Measurements from ENCODE around the gene MRPL9.
"Not testable (repeated sequence)": the region's sequence is repeated elsewhere in the genome, so short reads cannot be mapped to it uniquely, and the experiment has no call there.

Gene MRPL9

GRCh38 chr1:151800830-151801229, 37.5 kb upstream of the MRPL9 start:
- Mint-ChIP-seq H3K9me3 (no peaks in the 10 kb centered on the region), H3K4me1 (ENCODE audit: low read depth) (peaks cover 18% of the 10 kb centered on the region), H3K27me3 (peaks cover 48% of the 10 kb centered on the region), H3K27ac (no peak overlapping the region), H3K4me3 (no peak overlapping the region), H3K36me3 (ENCODE audit: low read depth) (peaks cover 10% of the 10 kb centered on the region)
- intact Hi-C loops (cut with micrococcal nuclease): no loop called here

DNA sequence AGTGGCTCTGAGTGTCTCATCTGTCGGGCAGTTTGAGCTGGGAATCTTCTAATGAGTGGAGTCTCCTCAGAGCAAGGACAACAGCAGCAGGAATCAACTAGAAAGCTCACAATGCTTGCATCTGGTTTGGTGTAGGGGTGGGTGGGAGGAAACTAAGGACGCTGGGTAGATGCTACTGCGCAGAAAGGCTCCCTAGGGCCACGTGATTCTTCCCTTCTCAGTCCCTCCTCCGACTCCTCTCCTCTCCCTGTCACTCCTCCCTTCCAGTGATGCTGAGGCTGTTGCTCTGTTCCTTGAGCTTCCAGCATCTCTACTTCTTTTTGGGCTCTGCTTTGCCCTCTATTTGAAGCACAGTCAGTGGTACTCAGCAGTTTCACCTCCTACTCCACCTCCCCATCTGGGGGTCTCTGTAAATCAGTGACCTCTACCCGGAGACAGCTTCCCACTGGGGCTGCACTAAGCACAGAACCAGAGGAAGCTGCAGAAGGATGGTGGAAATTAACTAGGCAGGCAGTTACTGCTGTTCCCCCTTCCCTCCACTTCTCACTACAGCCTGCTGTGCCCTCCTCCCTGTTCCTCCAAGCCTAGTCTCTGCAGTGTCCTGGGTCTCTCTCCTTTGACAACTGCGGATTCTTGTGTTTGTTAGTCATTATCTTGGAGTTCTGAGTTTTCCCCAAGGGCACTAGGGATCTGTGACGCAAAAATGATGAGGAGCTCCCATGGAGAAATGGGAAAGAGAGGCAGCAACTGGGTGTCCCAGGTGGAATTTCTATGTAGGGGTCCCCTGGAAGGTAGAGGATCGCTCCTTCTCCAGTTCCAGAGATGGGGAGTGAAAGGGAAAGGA, 36.1 kb upstream of the MRPL9 start:
- H3K27me3 Mint-ChIP-seq: peaks cover 37% of the 10 kb centered on the region
- peaks cover 18% of the 10 kb centered on the region for H3K4me1 Mint-ChIP-seq (ENCODE audit: low read depth)
- H3K9me3 Mint-ChIP-seq: no peaks in the 10 kb centered on the region
- intact Hi-C loops (cut with micrococcal nuclease): no loop called here
- no peak overlapping the region for H3K27ac Mint-ChIP-seq
- H3K36me3 Mint-ChIP-seq (ENCODE audit: low read depth): peaks cover 12% of the 10 kb centered on the region
- H3K4me3 Mint-ChIP-seq: no peak overlapping the region

GRCh38 chr1:151798571-151798970, 35.3 kb upstream of the MRPL9 start:
- no peaks in the 10 kb centered on the region for H3K9me3 Mint-ChIP-seq
- H3K4me1 Mint-ChIP-seq (ENCODE audit: low read depth): peaks cover 18% of the 10 kb centered on the region
- peaks cover 30% of the 10 kb centered on the region for H3K27me3 Mint-ChIP-seq
- H3K36me3 Mint-ChIP-seq (ENCODE audit: low read depth): peaks cover 21% of the 10 kb centered on the region
- H3K4me3 Mint-ChIP-seq: no peak overlapping the region
- no peak overlapping the region for H3K27ac Mint-ChIP-seq
- intact Hi-C loops (cut with micrococcal nuclease): no loop called here

DNA sequence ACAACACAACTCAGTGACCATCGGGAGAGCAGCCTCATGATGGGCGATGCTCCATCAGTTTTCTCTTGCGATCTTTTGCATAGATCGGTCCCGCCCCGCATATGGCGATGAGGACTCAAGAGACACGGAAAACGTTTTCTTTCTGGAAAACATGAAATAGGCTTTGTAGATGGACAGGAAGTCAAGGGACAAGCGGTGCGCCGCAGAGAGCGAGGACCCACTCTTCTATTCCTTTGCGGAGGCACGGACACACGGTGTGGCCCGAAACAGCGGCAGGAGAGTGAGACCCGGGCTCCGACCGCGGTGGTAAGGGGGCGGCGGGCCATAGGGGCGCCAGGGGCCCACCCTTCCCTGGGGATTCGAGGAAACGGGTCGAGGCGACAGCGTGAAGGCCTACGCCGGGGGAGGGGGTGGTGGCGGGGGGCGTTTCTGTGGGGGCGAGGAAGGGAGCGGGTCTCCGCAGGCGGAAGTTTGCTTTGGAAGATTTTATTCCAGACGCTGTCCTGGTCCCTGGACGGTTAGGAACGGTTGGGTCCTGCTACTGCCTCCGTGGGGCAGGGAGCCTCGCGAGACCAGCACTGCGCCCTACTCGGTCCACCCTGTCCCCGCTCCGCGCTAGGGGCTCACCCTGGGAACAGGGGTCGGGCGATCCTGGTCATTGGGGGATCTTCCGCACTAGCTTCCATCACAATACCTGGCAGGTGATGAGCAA, 27.8 kb upstream of the MRPL9 start:
- H3K27me3 Mint-ChIP-seq: no peaks in the 10 kb centered on the region
- peak overlapping the region; percentile 91 for H3K27ac Mint-ChIP-seq
- intact Hi-C loops (cut with micrococcal nuclease): loop anchor here (2.0 kb wide), 1 partner anchor 28 kb away; the partner anchor contains the start of gene MRPL9
- peaks cover 41% of the 10 kb centered on the region for H3K36me3 Mint-ChIP-seq (ENCODE audit: low read depth)
- peak overlapping the region; percentile 95 for H3K4me3 Mint-ChIP-seq
- H3K4me1 Mint-ChIP-seq (ENCODE audit: low read depth): peaks cover 38% of the 10 kb centered on the region
- H3K9me3 Mint-ChIP-seq: no peaks in the 10 kb centered on the region

- intact Hi-C loops (cut with micrococcal nuclease): loop anchor here (2.0 kb wide), 1 partner anchor 28 kb away; the partner anchor contains the start of gene MRPL9
- H3K27ac Mint-ChIP-seq: peak within 1 kb of the TSS; percentile 91
- H3K9me3 Mint-ChIP-seq: no peaks in the 10 kb centered on the region
- peaks cover 41% of the 10 kb centered on the region for H3K36me3 Mint-ChIP-seq (ENCODE audit: low read depth)
- H3K4me3 Mint-ChIP-seq: peak within 1 kb of the TSS; percentile 95
- peaks cover 40% of the 10 kb centered on the region for H3K4me1 Mint-ChIP-seq (ENCODE audit: low read depth)
- H3K27me3 Mint-ChIP-seq: no peaks in the 10 kb centered on the region
These were observed 27.0 kb upstream of the MRPL9 start, which contains the start of gene TDRKH for GRCh38 chr1:151790071-151790939. Gene TDRKH (minus strand): TSS chr1:151790500. CDS start chr1:151783022, 7,478 bp downstream.

GRCh38 chr1:151787689-151788088, 24.4 kb upstream of the MRPL9 start:
- no peak overlapping the region for H3K4me3 Mint-ChIP-seq
- intact Hi-C loops (cut with micrococcal nuclease): no loop called here
- H3K36me3 Mint-ChIP-seq (ENCODE audit: low read depth): peaks cover 32% of the 10 kb centered on the region
- H3K27me3 Mint-ChIP-seq: no peaks in the 10 kb centered on the region
- H3K4me1 Mint-ChIP-seq (ENCODE audit: low read depth): peaks cover 42% of the 10 kb centered on the region
- H3K27ac Mint-ChIP-seq: no peak overlapping the region
- H3K9me3 Mint-ChIP-seq: no peaks in the 10 kb centered on the region

- Mint-ChIP-seq H3K4me1 (ENCODE audit: low read depth) (peaks cover 43% of the 10 kb centered on the region), H3K27ac (no peak overlapping the region), H3K9me3 (no peaks in the 10 kb centered on the region), H3K36me3 (ENCODE audit: low read depth) (peaks cover 51% of the 10 kb centered on the region), H3K27me3 (no peaks in the 10 kb centered on the region), H3K4me3 (no peak overlapping the region)
- intact Hi-C loops (cut with micrococcal nuclease): no loop called here
These were observed 20.5 kb upstream of the MRPL9 start for GRCh38 chr1:151783796-151784195.

DNA sequence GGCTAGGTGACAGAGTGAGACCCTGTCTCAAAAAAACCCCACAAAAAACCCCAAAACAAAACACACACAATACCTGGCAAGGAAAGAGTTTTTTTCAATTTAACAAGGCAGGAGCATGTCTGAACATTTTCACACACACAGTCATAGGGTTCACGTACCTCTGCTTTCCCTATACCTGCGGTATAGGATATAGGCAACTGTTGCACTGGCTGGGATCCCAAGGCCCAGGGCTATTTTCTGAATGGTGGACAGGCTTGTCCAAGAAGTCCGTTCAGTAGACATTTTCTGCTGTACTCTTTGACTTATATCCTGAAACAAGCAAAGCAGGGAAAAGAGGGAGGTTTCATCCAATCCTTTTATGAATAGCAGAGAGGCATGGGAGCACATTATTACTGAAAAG, 19.4 kb upstream of the MRPL9 start:
- peaks cover 51% of the 10 kb centered on the region for H3K36me3 Mint-ChIP-seq (ENCODE audit: low read depth)
- H3K4me1 Mint-ChIP-seq (ENCODE audit: low read depth): peaks cover 39% of the 10 kb centered on the region
- peak overlapping the region; percentile 50 for H3K4me3 Mint-ChIP-seq
- no peaks in the 10 kb centered on the region for H3K27me3 Mint-ChIP-seq
- H3K27ac Mint-ChIP-seq: no peak overlapping the region
- intact Hi-C loops (cut with micrococcal nuclease): no loop called here
- no peaks in the 10 kb centered on the region for H3K9me3 Mint-ChIP-seq

DNA sequence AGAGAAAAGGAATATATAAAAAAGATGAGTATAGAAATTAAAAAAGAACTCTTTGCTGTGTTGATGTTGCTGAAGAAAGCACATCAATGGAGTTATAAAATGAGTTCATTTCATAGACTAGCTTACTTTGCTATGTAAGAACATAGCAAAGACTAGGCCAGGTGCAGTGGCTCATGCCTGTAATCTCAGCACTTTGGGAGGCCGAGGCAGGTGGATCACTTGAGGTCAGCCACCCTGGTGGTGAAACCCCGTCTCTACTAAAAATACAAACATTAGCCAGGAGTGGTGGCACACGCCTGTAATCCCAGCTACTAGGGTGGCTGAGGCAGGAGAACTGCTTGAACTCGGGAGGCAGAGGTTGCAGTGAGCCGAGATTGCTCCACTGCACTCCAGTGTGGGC, 18.7 kb upstream of the MRPL9 start:
- H3K9me3 Mint-ChIP-seq; intact Hi-C loops (cut with micrococcal nuclease); H3K27ac Mint-ChIP-seq; H3K27me3 Mint-ChIP-seq: not testable (repeated sequence)
- Mint-ChIP-seq H3K4me3 (peak overlapping the region; percentile 1), H3K36me3 (ENCODE audit: low read depth) (peaks cover 58% of the 10 kb centered on the region), H3K4me1 (ENCODE audit: low read depth) (peaks cover 36% of the 10 kb centered on the region)

DNA sequence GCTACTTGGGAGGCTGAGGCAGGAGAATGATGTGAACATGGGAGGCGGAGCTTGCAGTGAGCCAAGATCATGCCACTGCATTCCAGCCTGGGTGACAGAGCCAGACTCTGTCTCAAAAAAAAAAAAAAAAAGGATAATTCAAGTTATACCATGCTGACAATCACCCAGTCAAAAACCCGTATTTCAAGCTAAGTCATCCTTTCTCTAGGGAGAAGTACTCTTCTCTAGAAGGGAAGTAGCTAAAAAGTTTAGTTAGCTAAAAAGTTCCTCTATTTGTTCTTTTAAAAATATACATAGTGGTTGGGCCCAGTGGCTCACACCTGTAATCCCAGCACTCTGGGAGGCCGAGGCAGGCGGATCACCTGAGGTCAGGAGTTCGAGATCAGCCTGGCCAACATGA, 17.4 kb upstream of the MRPL9 start:
- H3K9me3 Mint-ChIP-seq; H3K27me3 Mint-ChIP-seq; H3K27ac Mint-ChIP-seq; intact Hi-C loops (cut with micrococcal nuclease): not testable (repeated sequence)
- H3K4me3 Mint-ChIP-seq: peak overlapping the region; percentile 17
- H3K36me3 Mint-ChIP-seq (ENCODE audit: low read depth): peaks cover 71% of the 10 kb centered on the region
- H3K4me1 Mint-ChIP-seq (ENCODE audit: low read depth): peaks cover 39% of the 10 kb centered on the region

- H3K27me3 Mint-ChIP-seq: no peaks in the 10 kb centered on the region
- H3K9me3 Mint-ChIP-seq: no peaks in the 10 kb centered on the region
- no peak overlapping the region for H3K4me3 Mint-ChIP-seq
- intact Hi-C loops (cut with micrococcal nuclease): no loop called here
- peaks cover 80% of the 10 kb centered on the region for H3K36me3 Mint-ChIP-seq (ENCODE audit: low read depth)
- no peak overlapping the region for H3K27ac Mint-ChIP-seq
- H3K4me1 Mint-ChIP-seq (ENCODE audit: low read depth): peaks cover 40% of the 10 kb centered on the region
These were observed 16.6 kb upstream of the MRPL9 start for GRCh38 chr1:151779852-151780251.

DNA sequence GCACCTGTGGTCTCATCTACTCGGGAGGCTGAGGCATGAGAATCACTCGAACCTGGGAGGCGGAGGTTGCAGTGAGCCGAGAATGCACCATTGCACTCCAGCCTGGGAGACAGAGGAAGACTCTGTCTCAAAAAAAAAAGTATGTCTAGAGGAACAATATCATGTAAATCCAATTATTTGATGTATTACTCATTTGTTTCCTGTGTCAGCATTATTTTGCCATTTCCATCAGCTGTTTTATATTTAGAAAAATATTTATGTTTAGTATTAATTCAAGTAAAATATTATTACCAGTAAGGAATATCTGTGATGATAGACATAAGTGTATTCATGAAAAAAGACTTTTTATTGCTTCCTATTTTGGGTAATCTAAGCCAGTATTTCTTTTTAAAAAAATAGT, 14.0 kb upstream of the MRPL9 start:
- no peak overlapping the region for H3K4me3 Mint-ChIP-seq
- H3K27ac Mint-ChIP-seq: no peak overlapping the region
- intact Hi-C loops (cut with micrococcal nuclease): no loop called here
- H3K36me3 Mint-ChIP-seq (ENCODE audit: low read depth): peaks cover 99% of the 10 kb centered on the region
- H3K4me1 Mint-ChIP-seq (ENCODE audit: low read depth): peaks cover 34% of the 10 kb centered on the region
- H3K27me3 Mint-ChIP-seq: no peaks in the 10 kb centered on the region
- H3K9me3 Mint-ChIP-seq: no peaks in the 10 kb centered on the region

DNA sequence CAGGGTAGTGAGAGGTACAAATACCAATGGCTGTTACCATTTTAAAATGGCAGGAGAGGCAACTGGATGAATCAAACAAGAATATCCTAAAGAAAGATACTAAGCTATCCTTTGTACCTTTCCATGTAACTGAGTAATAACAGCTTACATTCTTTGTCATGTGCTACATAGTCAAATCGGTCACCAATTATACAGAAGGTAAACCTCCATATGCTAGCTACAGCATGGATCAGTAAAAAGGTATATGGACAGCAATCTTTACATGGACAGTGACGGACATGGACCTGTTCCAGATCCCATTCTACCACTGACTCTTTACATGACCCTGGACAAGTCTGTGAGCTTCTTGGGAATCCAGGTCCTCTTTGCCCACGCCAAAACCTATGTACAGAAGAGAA, 13.4 kb upstream of the MRPL9 start:
- intact Hi-C loops (cut with micrococcal nuclease): no loop called here
- Mint-ChIP-seq H3K9me3 (no peaks in the 10 kb centered on the region), H3K27ac (no peak overlapping the region), H3K36me3 (ENCODE audit: low read depth) (peaks cover 99% of the 10 kb centered on the region), H3K4me1 (ENCODE audit: low read depth) (peaks cover 39% of the 10 kb centered on the region), H3K4me3 (no peak overlapping the region), H3K27me3 (no peaks in the 10 kb centered on the region)

Data from dendritic cell treated with granulocyte-macrophage colony-stimulating factor and Interleukin-4, amounts not matched to agents 40 ng/mL and 50 ng/mL, for 4 days (primary cell).